SKM-1 (cell line): ENCODE measurements around the gene MYL4.
"Not testable (repeated sequence)": the region's sequence is repeated elsewhere in the genome, so short reads cannot be mapped to it uniquely, and the experiment has no call there.

ENCODE experiments used
- DNase-seq: peaks from one replicate; lab custom pipeline; 2025; ENCODE audit not compliant: unreplicated experiment; lab: John Stamatoyannopoulos, UW

The MYL4 gene

DNA sequence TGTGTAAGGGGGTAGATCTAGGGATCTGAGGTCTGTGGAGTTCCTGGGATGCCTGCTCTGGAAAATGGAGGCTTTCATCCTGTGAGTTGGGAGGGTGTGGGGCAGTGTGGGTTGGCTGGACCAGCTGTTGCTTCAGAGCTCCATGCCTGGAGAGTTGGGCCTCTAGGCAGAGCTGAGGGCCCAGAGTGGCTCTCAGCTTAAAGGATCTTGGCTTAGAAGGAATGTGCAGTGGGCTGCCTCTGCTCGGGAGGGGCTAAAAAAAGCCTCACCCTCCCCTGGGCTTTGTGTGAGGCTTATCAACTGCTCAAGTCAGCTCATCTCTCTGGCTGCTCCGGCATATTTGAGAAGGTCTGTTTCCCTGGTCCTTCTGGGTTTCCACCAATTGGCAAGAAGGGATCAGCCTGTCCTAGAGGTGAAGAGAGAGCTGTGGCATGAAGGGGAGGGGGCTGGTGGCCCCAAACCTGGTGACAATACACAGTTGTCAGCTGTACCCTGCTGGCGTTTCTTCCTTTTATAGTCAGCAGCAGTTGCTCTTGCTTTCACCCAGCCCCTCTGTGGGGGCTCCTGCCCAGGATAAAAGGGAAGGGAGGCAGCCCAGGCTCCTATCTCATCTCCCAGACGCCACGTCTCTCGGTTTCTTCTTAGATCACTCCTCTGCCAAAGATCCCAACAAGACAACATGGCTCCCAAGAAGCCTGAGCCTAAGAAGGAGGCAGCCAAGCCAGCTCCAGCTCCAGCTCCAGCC, at the start of gene MYL4:
Gene MYL4 (plus strand): TSS at position 605 of the 745 bp plus-strand sequence. CDS start 75 bp downstream, at position 680.
- DNase-seq: no peak

DNA sequence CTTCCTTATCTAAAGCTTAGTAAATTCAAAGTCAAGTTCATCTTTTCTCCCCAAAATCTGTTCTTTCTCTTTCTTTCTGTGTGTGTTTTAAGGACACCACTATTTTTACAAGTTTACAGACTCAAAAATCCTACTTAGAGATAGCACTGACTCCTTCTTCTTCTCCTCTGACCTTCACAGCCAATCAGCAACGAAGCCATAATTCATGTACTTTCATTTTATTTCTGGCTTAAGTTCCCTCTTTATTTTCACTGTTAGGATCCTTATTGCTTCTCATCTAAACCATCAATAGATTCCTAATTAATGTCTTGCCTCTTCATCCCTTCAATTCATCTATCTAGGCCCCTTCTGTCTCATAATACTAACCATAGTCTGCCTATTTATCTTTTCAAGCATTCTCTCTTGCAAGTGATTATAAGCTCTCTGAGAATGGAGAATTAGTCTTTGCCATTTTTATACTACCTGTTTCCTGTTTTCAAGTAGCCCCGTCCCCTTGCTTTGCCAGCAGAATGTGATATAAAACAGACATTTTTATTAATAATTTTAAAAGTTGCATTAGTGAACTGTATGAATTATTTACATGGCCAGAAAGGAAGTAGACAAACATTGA, 47.0 kb upstream of the MYL4 start:
- DNase-seq: no peak

DNA sequence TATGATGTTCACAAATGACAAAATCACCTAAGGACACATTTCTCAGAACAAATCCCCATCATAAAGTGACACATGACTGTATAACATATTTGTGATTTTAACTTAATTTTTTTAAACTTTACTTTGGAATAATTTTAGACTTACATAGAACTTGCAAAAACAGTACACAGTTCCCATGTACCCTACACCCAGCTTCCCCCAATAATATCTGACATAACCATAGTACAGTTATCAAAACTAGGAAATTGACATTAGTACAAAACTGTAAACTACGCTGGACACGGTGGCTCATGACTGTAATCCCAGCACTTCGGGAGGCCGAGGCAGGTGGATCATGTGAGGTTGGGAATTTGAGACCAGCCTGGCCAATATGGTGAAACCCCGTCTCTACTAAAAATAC, 44.9 kb upstream of the MYL4 start:
- DNase-seq: no peak

DNA sequence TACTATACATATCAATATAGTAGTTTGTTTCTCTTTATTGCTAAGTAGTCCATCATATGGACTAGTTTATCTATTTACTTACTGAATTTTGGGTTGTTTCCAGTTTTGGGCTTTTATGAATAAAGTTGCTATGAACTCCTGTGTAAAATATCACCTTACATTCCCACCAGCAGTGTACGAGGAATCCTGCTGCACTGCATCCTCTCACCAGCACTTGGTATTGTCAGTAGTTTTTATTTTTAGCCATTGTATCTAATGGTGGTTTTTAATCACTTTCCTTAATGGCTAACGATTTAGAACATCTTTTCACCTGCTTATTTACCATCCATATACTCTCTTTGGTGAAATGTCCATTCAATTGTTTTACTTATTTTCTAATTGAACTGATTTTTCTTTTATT, 44.0 kb upstream of the MYL4 start:
- no peak for DNase-seq

- DNase-seq: not testable (repeated sequence)
These were observed 42.3 kb upstream of the MYL4 start for GRCh38 chr17:47166854-47167253.

DNA sequence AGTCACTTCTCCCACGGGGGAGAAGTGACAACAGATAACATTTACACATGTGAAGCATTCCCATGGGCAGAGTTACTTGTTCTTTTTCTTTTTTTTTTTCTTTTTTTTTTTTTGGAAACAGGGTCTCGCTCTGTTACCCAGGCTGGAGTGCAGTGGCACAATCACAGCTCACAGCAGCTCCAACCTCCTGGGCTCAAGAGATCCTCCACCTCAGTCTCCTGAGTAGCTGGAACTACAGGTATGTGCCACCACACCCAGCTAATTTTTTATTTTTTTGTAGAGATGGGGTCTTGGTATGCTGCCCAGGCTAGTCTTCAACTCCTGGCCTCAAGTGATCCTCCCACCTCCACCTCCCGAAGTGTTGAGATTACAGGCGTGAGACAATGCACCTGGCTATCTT, 40.3 kb upstream of the MYL4 start:
- not testable (repeated sequence) for DNase-seq

DNA sequence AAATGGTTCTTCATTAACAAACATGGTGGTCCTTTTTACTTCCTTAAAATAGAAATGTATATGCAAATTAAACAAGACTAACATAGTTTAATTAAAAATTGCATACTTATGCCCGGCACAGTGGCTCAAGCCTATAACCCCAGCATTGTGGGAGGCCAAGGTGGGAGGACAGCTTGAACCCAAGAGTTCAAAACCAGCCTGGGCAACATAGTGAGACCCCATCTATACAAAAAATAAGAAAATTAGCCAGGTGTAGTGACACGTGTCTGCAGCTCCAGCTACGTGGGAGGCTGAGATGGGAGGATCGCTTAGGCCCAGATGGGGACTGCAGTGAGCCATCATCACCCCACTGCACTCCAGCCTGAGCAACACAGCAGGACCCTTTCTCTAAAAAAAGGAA, 38.4 kb upstream of the MYL4 start:
- no peak for DNase-seq

DNA sequence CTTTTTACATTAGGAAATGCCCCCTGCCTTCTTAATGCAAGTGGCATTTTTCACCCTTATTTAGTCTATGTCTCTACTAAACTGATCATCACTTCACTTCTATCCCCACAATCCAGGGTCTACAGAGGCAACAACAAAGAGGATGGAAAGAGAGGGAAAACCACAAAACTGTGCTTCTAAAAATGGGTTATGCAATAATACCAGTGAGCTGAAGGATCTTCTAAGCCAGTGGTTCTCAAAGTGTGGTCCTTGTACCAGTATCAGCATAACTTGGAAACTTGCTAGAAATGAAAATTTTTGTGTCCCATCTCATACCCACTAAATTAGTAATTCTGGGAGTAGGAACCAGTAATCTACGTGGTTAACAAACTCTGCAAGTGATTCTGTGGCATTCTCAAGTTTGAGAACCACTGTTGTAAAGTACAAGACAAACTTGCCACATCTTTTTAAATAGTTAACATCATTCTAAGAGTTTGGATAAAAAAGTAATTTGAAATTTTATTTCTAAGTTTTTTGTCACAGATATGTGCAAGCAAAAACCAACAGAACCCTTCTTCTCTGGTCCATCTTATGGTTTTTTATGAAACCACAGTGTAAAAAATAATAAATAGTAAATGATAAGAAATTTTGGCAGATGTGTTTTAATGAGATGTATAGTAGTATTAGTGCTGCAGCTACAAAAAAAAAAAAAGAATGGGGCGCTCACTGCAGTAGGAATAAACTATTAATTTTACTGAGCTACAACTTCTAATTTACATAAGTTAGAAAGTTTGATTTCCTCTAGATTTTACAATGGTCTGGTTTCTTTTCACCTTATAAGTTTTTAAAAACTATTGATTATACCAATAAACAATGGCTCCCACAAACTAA, 36.2 kb upstream of the MYL4 start:
- no peak for DNase-seq

- DNase-seq: not testable (repeated sequence)
These were observed 34.3 kb upstream of the MYL4 start for GRCh38 chr17:47174823-47175222.

DNA sequence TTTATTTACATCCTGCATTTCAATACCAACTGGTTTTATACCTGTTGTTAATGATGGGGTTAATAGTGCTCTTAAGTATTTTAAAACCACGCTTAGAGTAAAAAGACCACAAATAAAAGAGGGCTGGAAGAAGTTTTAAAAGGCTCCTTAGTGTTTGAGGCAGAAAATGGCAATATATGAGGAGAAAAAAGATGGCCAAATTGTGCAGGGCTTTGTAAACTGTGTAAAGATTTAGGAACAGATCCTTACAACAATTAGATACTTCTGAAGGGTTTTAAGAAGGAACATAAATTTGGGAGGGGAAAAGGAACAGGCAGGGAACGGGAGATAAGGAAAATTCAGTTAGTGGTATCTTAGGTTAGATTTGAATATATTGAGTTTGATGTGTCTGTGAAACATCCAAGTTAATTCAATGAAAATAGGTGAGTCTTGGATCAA, 32.7 kb upstream of the MYL4 start:
- DNase-seq: no peak

GRCh38 chr17:47177261-47177660, 31.9 kb upstream of the MYL4 start:
- DNase-seq: no peak

DNA sequence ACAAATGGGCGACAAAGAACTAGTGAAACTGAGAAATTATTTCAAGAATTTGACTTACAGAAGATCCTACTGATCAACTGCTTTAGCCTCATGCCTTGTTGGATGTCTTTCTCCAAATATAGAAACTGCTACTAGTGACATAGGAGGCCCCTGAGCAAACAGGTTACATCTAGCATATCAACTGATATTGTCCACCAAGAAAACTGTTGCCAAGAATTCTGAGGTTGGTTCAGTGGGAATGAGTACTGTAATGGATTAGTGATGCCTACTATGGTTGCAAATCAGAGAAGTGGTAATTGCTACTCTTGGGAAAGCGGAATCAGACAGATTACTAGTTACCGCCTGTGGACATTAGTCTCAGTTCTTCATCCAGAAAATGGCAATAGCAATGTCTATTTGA, 30.0 kb upstream of the MYL4 start:
- DNase-seq: no peak

DNA sequence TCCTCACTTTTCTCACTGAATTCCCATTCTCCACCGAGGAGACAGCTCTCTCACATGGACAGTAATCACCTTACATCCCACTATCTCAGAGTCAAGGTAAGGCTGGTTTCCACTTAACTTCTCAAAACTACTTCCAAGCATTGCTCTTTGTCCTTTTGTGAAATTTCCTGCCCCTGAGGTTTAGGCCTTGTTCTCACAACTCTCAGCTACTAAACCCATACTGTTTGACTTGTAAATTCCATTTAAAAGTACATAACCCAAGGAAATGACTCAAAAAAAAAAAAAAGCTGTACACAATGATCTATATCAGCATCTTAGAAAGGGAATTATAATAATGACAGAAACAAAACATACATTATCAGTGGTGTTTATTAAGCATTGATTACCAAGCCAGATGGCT, 28.8 kb upstream of the MYL4 start:
- DNase-seq: no peak

- not testable (repeated sequence) for DNase-seq
These were observed 28.2 kb upstream of the MYL4 start for GRCh38 chr17:47180988-47181387.

DNA sequence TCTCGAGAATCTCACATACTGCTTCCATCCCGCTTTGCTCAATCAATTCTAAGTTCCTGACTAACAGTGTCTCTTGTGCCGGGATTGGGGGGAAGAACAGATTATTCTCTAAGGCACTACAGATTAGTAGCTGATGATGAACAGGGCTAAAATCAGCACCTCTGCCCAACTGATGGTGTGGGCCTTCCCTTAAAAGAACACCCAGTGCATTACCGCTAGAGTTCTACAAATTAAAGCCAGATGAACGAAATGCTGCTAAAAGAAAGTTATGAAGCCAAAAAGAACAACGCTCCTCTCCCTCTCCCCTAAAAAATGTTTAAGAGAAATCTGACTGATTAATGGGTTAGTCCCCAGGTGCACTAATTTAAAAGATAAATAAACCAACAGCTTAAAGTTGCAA, 24.5 kb upstream of the MYL4 start:
- no peak for DNase-seq

- DNase-seq: no peak
These were observed 20.8 kb upstream of the MYL4 start for GRCh38 chr17:47188271-47188875.

DNA sequence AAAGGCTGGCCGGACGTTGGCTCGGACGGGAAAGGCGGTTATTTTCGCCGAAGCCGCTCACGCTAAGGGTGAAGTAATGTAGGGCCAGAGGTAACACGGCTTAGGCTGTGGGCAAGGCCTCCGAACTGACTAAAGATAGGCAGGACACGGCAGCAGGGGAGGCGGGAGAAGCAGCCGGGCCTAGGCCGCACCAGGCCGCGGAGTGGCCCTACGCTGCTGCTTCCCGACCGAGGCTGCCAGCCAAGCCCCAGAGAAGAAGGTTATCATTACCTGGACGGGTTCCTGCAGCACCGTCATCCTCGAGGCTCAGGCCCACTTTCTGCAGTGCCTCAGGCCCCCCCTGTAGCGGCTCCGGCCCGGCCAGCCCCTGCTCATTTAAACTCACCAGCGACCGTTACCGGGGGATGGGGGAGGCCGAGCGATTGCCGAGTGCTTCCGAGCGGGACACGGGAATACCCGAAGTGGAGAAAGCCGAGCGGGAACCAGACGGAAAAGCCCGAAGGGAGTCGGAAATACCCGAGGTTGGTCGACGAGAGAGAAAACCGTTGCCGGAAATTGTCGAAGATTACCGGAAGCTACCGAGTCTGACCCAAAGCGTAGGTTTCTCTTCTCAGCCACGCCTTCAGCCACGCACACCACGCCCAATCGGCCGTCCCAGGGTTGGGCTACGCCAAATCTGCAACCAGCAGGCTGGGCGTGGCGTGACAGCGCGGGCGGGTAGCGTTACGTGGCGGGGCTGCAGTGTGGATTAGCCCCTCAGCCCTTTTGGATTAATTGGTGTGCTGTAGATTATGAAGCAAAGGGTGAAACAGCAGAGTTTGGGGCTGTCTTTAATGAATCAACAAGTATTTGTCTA, 20.0 kb upstream of the MYL4 start, which contains the start of gene CDC27:
Gene CDC27 (minus strand): TSS at position 420 of the 856 bp plus-strand sequence. CDS start 123 bp downstream, at position 297.
- DNase-seq: peak; percentile 97

GRCh38 chr17:47189732-47190237, 19.4 kb upstream of the MYL4 start:
- no peak for DNase-seq

DNA sequence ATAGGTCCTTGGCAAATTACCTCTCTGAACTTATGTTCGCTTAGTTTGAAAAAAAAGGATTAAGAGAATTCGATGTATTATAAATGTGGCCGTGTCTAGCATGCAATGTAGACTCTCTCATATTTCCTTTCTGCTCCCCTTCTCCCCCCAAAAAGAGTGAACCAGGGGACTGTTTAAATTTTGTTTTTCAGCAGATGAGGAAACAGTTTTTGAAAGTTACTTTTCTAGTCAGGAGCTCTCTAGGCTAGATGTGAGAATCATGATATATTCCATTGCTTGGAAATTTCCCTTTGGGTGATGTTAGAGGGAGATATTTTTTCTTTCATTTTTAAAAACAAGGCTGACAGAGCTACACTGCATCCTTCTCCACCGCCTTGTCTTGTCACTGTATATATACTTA, 18.9 kb upstream of the MYL4 start:
- DNase-seq: no peak

GRCh38 chr17:47190770-47191169, 18.4 kb upstream of the MYL4 start:
- no peak for DNase-seq
